HG03575 (cell line): Measurements from ENCODE around the gene ABCA5.
"Not testable (repeated sequence)": the region's sequence is repeated elsewhere in the genome, so short reads cannot be mapped to it uniquely, and the experiment has no call there.

Source experiments
- ATAC-seq: cut with Tn5 transposase; IDR thresholded peaks from one replicate; pipeline ENCODE4 v1.9.1; 2021; ENCODE audit not compliant: unreplicated experiment, insufficient number of reproducible peaks, low FRiP score; ENCODE audit errors: extremely low read depth

Gene ABCA5

GRCh38 chr17:69331756-69332155 lies 4.8 kb upstream of the ABCA5 start:
- no peak for ATAC-seq

GRCh38 chr17:69326377-69327059 lies 415 bp downstream of the ABCA5 start:
- ATAC-seq = peak; percentile 0

GRCh38 chr17:69325518-69326376 lies 1.2 kb downstream of the ABCA5 start:
- no peak for ATAC-seq

- no peak for ATAC-seq
Observed at GRCh38 chr17:69323806-69324205, 3.1 kb downstream of the ABCA5 start.

- no peak for ATAC-seq
Observed at GRCh38 chr17:69320908-69321238, 6.1 kb downstream of the ABCA5 start.

GRCh38 chr17:69320210-69320907 lies 6.6 kb downstream of the ABCA5 start:
- no peak for ATAC-seq

GRCh38 chr17:69317625-69318024 lies 9.3 kb downstream of the ABCA5 start:
- no peak for ATAC-seq

GRCh38 chr17:69314246-69315065 lies 12.5 kb downstream of the ABCA5 start:
- ATAC-seq = no peak

- ATAC-seq = no peak
Observed at GRCh38 chr17:69305177-69305576, 21.8 kb downstream of the ABCA5 start.

- ATAC-seq = no peak
Observed at GRCh38 chr17:69302682-69303081, 24.3 kb downstream of the ABCA5 start.

GRCh38 chr17:69300222-69300621 lies 26.7 kb downstream of the ABCA5 start:
- ATAC-seq = no peak

- ATAC-seq = not testable (repeated sequence)
Observed at GRCh38 chr17:69298120-69298722, 28.7 kb downstream of the ABCA5 start.

- ATAC-seq = no peak
Observed at GRCh38 chr17:69287168-69287567, 39.8 kb downstream of the ABCA5 start.

GRCh38 chr17:69286257-69286656 lies 40.7 kb downstream of the ABCA5 start:
- no peak for ATAC-seq

- ATAC-seq = no peak
Observed at GRCh38 chr17:69284646-69285045, 42.3 kb downstream of the ABCA5 start.

GRCh38 chr17:69282002-69282401 lies 44.9 kb downstream of the ABCA5 start:
- no peak for ATAC-seq

GRCh38 chr17:69276279-69276678 lies 50.7 kb downstream of the ABCA5 start:
- not testable (repeated sequence) for ATAC-seq

- ATAC-seq = no peak
Observed at GRCh38 chr17:69275751-69276150, 51.2 kb downstream of the ABCA5 start.

GRCh38 chr17:69271023-69271422 lies 55.9 kb downstream of the ABCA5 start:
- ATAC-seq = no peak
